Astrocyte (in vitro differentiated cells and primary cell): ENCODE data around the gene NPM3. TPM values are rescaled to one million over a fixed set of nuclear protein-coding genes. Genes with fewer than 3 reads are reported as not detected.

ENCODE experiments used
- DNase-seq: peaks from one replicate; pipeline ENCODE4 v3.0.0-alpha.2; 2010; ENCODE audit warnings: low read depth
- FAIRE-seq: peaks from 2 replicates; lab custom pipeline; 2011; peaks lifted over from hg19 to GRCh38; lab: Jason Lieb, UNC
- H2AFZ ChIP-seq: 2 replicates; pipeline ENCODE4 v1.6.0; 2012; ENCODE audit warnings: low read depth, low read length, inconsistent platforms
- H3K27ac ChIP-seq: 2 replicates; pipeline ENCODE4 v1.5.1; 2011; ENCODE audit warnings: low read depth, low read length, inconsistent platforms
- H3K27me3 ChIP-seq: 2 replicates; pipeline ENCODE4 v1.6.0; 2011; ENCODE audit warnings: low read length, inconsistent platforms; ENCODE audit not compliant: insufficient read depth
- H3K36me3 ChIP-seq: 2 replicates; pipeline ENCODE4 v1.5.1; 2011; ENCODE audit warnings: low read length, inconsistent platforms; ENCODE audit not compliant: insufficient read depth
- H3K4me1 ChIP-seq: 2 replicates; pipeline ENCODE4 v1.5.1; 2011; ENCODE audit warnings: low read length, inconsistent platforms; ENCODE audit not compliant: insufficient read depth
- H3K4me2 ChIP-seq: 2 replicates; pipeline ENCODE4 v1.6.0; 2012; ENCODE audit warnings: low read length, inconsistent platforms
- H3K4me3 ChIP-seq: 2 replicates; pipeline ENCODE4 v1.5.1; 2011; ENCODE audit warnings: low read depth, mild to moderate bottlenecking, low read length, inconsistent platforms; ENCODE audit not compliant: insufficient read depth
- H3K79me2 ChIP-seq: 2 replicates; pipeline ENCODE4 v1.6.0; 2012; ENCODE audit warnings: mild to moderate bottlenecking, low read length, inconsistent platforms; ENCODE audit not compliant: insufficient read depth
- H3K9ac ChIP-seq: 2 replicates; pipeline ENCODE4 v1.6.0; 2012; ENCODE audit warnings: mild to moderate bottlenecking, low read length, inconsistent platforms
- H3K9me3 ChIP-seq: 2 replicates; pipeline ENCODE4 v1.5.1; 2012; ENCODE audit warnings: low read depth, mild to moderate bottlenecking, low read length, inconsistent platforms; ENCODE audit not compliant: insufficient read depth
- H4K20me1 ChIP-seq: 2 replicates; pipeline ENCODE4 v1.6.0; 2012; ENCODE audit warnings: low read length, inconsistent platforms; ENCODE audit not compliant: insufficient read depth
- H3K27ac Mint-ChIP-seq: one replicate; pipeline ENCODE4 v1.8.0; 2021; ENCODE audit warnings: mild to moderate bottlenecking, mixed read lengths; ENCODE audit not compliant: unreplicated experiment
- H3K27me3 Mint-ChIP-seq: one replicate; pipeline ENCODE4 v1.8.0; 2021; ENCODE audit warnings: low read depth, mixed read lengths; ENCODE audit not compliant: unreplicated experiment
- H3K36me3 Mint-ChIP-seq: one replicate; pipeline ENCODE4 v1.8.0; 2021; ENCODE audit warnings: low read depth, mixed read lengths; ENCODE audit not compliant: unreplicated experiment
- H3K4me1 Mint-ChIP-seq: one replicate; pipeline ENCODE4 v1.8.0; 2021; ENCODE audit warnings: low read depth, mixed read lengths; ENCODE audit not compliant: unreplicated experiment
- H3K4me3 Mint-ChIP-seq: one replicate; pipeline ENCODE4 v1.8.0; 2021; ENCODE audit warnings: mild to moderate bottlenecking, moderate library complexity, mixed read lengths; ENCODE audit not compliant: unreplicated experiment
- H3K9me3 Mint-ChIP-seq: one replicate; pipeline ENCODE4 v1.8.0; 2021; ENCODE audit warnings: mild to moderate bottlenecking, mixed read lengths; ENCODE audit not compliant: unreplicated experiment
- EZH2 ChIP-seq: IDR thresholded peaks from 2 replicates; pipeline ENCODE4 v1.6.1; 2012; ENCODE audit warnings: mild to moderate bottlenecking, low read length, inconsistent platforms; ENCODE audit not compliant: insufficient read depth
- total RNA-seq: library from RNA; stranded (reverse); gene quantifications from 2 replicates; pipeline ENCODE4 v1.2.1, GENCODE V29; 2021
- TF ChIP-seq, protein P1 (sequence below): IDR thresholded peaks from 2 replicates; pipeline ENCODE4 v1.5.1; 2011; ENCODE audit warnings: low read depth, mild to moderate bottlenecking, inconsistent platforms, low read length, moderate library complexity; ENCODE audit not compliant: insufficient read depth

NPM3 gene
- total RNA-seq, 1 donor from 2014 or later, result 40.7 TPM

- DNase-seq (no peak), FAIRE-seq (peak; percentile 70)
- Histone ChIP-seq H3K79me2 (no peaks in the 10 kb centered on the region), H3K4me2 (peak overlapping the region; percentile 97), H3K4me3 (peak overlapping the region; percentile 65), H3K36me3 (no peaks in the 10 kb centered on the region), H3K27ac (no peak overlapping the region), H4K20me1 (peaks cover 6% of the 10 kb centered on the region), H3K27me3 (no peaks in the 10 kb centered on the region), H3K9ac (peak overlapping the region; percentile 47), H2AFZ (peak overlapping the region; percentile 85), H3K9me3 (no peaks in the 10 kb centered on the region), H3K4me1 (peaks cover 16% of the 10 kb centered on the region)
- Mint-ChIP-seq H3K27me3 (no peaks in the 10 kb centered on the region), H3K4me3 (peak overlapping the region; percentile 78), H3K4me1 (peaks cover 10% of the 10 kb centered on the region), H3K9me3 (no peaks in the 10 kb centered on the region), H3K27ac (no peak overlapping the region), H3K36me3 (peaks cover 13% of the 10 kb centered on the region)
- TF ChIP-seq, protein P1, sequence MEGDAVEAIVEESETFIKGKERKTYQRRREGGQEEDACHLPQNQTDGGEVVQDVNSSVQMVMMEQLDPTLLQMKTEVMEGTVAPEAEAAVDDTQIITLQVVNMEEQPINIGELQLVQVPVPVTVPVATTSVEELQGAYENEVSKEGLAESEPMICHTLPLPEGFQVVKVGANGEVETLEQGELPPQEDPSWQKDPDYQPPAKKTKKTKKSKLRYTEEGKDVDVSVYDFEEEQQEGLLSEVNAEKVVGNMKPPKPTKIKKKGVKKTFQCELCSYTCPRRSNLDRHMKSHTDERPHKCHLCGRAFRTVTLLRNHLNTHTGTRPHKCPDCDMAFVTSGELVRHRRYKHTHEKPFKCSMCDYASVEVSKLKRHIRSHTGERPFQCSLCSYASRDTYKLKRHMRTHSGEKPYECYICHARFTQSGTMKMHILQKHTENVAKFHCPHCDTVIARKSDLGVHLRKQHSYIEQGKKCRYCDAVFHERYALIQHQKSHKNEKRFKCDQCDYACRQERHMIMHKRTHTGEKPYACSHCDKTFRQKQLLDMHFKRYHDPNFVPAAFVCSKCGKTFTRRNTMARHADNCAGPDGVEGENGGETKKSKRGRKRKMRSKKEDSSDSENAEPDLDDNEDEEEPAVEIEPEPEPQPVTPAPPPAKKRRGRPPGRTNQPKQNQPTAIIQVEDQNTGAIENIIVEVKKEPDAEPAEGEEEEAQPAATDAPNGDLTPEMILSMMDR, result no peak
- no peak for TF ChIP-seq EZH2
Observed at GRCh38 chr10:101831169-101831811, 48.0 kb upstream of the NPM3 start.

DNA sequence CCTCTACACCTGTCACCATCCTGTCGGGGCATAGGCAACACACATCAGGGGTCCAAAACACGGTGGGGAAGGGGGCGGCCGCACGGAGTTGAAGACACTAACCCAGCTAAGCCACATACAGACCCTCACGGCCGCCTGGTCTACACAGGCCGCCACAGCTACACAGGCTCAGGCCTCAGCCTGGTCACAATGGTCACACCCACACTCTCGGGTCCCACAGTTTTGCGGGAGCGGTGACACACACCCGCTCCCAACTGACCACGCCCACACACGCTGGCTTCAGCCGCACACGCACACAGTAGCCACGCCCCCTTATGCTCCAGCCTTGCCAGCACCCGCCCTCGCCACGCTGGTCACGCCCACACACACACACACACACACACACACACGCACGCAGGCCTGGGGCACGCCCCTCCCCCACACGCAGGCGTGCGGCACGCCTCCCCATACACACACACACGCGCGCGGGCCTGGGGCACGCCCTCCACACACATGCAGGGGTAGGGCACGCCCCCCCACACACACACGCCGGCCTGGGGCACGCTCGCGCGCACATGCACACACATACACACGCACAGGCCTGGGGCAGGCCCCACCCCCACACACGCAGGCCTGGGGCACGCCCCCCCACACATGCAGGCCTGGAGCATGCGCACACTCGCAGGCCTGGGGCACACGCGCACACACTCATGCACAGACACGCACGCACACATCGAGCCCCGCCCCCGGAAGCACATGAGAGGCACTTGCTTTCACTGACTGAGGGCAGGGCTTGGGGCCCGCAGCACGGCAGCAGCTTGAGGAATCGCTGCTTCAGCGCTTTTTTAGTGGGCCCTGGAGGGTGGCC, 47.3 kb upstream of the NPM3 start:
- Mint-ChIP-seq H3K36me3 (peaks cover 19% of the 10 kb centered on the region), H3K4me1 (peaks cover 11% of the 10 kb centered on the region), H3K4me3 (peak overlapping the region; percentile 78), H3K9me3 (no peaks in the 10 kb centered on the region), H3K27ac (peak overlapping the region; percentile 75), H3K27me3 (no peaks in the 10 kb centered on the region)
- H3K79me2 ChIP-seq, result no peaks in the 10 kb centered on the region
- DNase-seq (peak; percentile 81), FAIRE-seq (no peak)
- peak overlapping the region; percentile 97 for H3K4me2 ChIP-seq
- peak overlapping the region; percentile 47 for H3K9ac ChIP-seq
- TF ChIP-seq EZH2, result no peak
- TF ChIP-seq, protein P1, result no peak
- no peaks in the 10 kb centered on the region for H3K9me3 ChIP-seq
- no peaks in the 10 kb centered on the region for H3K27me3 ChIP-seq
- H3K4me1 ChIP-seq, result peaks cover 16% of the 10 kb centered on the region
- peak overlapping the region; percentile 65 for H3K4me3 ChIP-seq
- H2AFZ ChIP-seq, result peak overlapping the region; percentile 85
- peaks cover 1% of the 10 kb centered on the region for H4K20me1 ChIP-seq
- H3K36me3 ChIP-seq, result no peaks in the 10 kb centered on the region
- peak overlapping the region; percentile 22 for H3K27ac ChIP-seq
